ENCODE results near the gene CLEC7A. TPM values are rescaled to one million over a fixed set of nuclear protein-coding genes. Genes with fewer than 3 reads are reported as not detected.

Gene CLEC7A
- total RNA-seq, 2 experiments from 2014 or later: 2.5 to 3.7 TPM

GRCh38 chr12:10102322-10102721 lies 27.7 kb downstream of the CLEC7A start:
- Histone ChIP-seq H3K27ac (ENCODE audit: low read depth in 1 of 2, low read length in 2 of 2) (no peak overlapping the region), H3K9me3 (ENCODE audit: control insufficient read depth in 1 of 2, insufficient read depth in 1 of 2, low read length in 2 of 2) (peaks cover 0 to 9% of the 10 kb centered on the region in 2 experiments), H3K4me3 (ENCODE audit: low read length) (no peak overlapping the region), H3K36me3 (ENCODE audit: insufficient read depth, low read length) (no peaks in the 10 kb centered on the region), H3K27me3 (ENCODE audit: control insufficient read depth in 1 of 2, insufficient read depth in 2 of 2, low read length in 2 of 2) (no peaks in the 10 kb centered on the region), H3K4me1 (ENCODE audit: insufficient read depth, low read length) (no peaks in the 10 kb centered on the region)
- ATAC-seq (ENCODE audit: poor library complexity): no peak
- Mint-ChIP-seq H3K4me1 (ENCODE audit: low read depth) (no peaks in the 10 kb centered on the region), H3K9me3 (peaks cover 6% of the 10 kb centered on the region), H3K27me3 (peaks cover 13% of the 10 kb centered on the region), H3K27ac (no peak overlapping the region), H3K36me3 (ENCODE audit: low read depth) (no peaks in the 10 kb centered on the region), H3K4me3 (no peak overlapping the region)
- TF ChIP-seq CTCF (IDR thresholded peaks at IDR 0.05): no peak
- ChIA-PET POLR2A (no interaction called here), CTCF (no interaction called here)
- peak in 1 of 14 experiments; percentile 18 for DNase-seq
- intact Hi-C loops (cut with DNase I, micrococcal nuclease): no loop called here

GRCh38 chr12:10101648-10102220 lies 28.3 kb downstream of the CLEC7A start:
- CTCF ChIA-PET: no interaction called here
- Histone ChIP-seq H3K9me3 (ENCODE audit: control insufficient read depth in 1 of 2, insufficient read depth in 1 of 2, low read length in 2 of 2) (peaks cover 0 to 9% of the 10 kb centered on the region in 2 experiments), H3K4me3 (ENCODE audit: low read length) (no peak overlapping the region), H3K4me1 (ENCODE audit: insufficient read depth, low read length) (no peaks in the 10 kb centered on the region), H3K27me3 (ENCODE audit: control insufficient read depth in 1 of 2, insufficient read depth in 2 of 2, low read length in 2 of 2) (no peaks in the 10 kb centered on the region), H3K36me3 (ENCODE audit: insufficient read depth, low read length) (no peaks in the 10 kb centered on the region), H3K27ac (ENCODE audit: low read depth in 1 of 2, low read length in 2 of 2) (no peak overlapping the region)
- H3K27me3 Mint-ChIP-seq: peaks cover 13% of the 10 kb centered on the region
- POLR2A ChIA-PET: no interaction called here
- no peak overlapping the region for H3K4me3 Mint-ChIP-seq
- no peak overlapping the region for H3K27ac Mint-ChIP-seq
- H3K36me3 Mint-ChIP-seq (ENCODE audit: low read depth): no peaks in the 10 kb centered on the region
- ATAC-seq (ENCODE audit: poor library complexity): no peak
- no peak for DNase-seq
- peaks cover 6% of the 10 kb centered on the region for H3K9me3 Mint-ChIP-seq
- no peaks in the 10 kb centered on the region for H3K4me1 Mint-ChIP-seq (ENCODE audit: low read depth)
- TF ChIP-seq CTCF (IDR thresholded peaks at IDR 0.05): no peak
- intact Hi-C loops (cut with DNase I, micrococcal nuclease): no loop called here

GRCh38 chr12:10101042-10101579 lies 28.9 kb downstream of the CLEC7A start:
- DNase-seq (no peak), ATAC-seq (ENCODE audit: poor library complexity) (no peak)
- Histone ChIP-seq H3K27ac (ENCODE audit: low read depth in 1 of 2, low read length in 2 of 2) (no peak overlapping the region), H3K36me3 (ENCODE audit: insufficient read depth, low read length) (no peaks in the 10 kb centered on the region), H3K4me1 (ENCODE audit: insufficient read depth, low read length) (no peaks in the 10 kb centered on the region), H3K4me3 (ENCODE audit: low read length) (no peak overlapping the region), H3K27me3 (ENCODE audit: control insufficient read depth in 1 of 2, insufficient read depth in 2 of 2, low read length in 2 of 2) (no peaks in the 10 kb centered on the region), H3K9me3 (ENCODE audit: control insufficient read depth in 1 of 2, insufficient read depth in 1 of 2, low read length in 2 of 2) (peaks cover 0 to 9% of the 10 kb centered on the region in 2 experiments)
- Mint-ChIP-seq H3K4me3 (no peak overlapping the region), H3K9me3 (peaks cover 6% of the 10 kb centered on the region), H3K4me1 (ENCODE audit: low read depth) (no peaks in the 10 kb centered on the region), H3K27me3 (peaks cover 13% of the 10 kb centered on the region), H3K27ac (no peak overlapping the region), H3K36me3 (ENCODE audit: low read depth) (no peaks in the 10 kb centered on the region)
- TF ChIP-seq CTCF (IDR thresholded peaks at IDR 0.05): no peak
- intact Hi-C loops (cut with DNase I, micrococcal nuclease): no loop called here
- ChIA-PET POLR2A (no interaction called here), CTCF (no interaction called here)

All from CD4-positive, alpha-beta T cell (primary cell).